CD4-positive, alpha-beta T cell treated with Interleukin-15 for 4 hours (primary cell): ENCODE results near the gene LYPD1.

Experiments used
- DNase-seq: peaks from one replicate; pipeline ENCODE4 v3.0.0-alpha.2; 2020; ENCODE audit warnings: low spot score

LYPD1 gene

DNA sequence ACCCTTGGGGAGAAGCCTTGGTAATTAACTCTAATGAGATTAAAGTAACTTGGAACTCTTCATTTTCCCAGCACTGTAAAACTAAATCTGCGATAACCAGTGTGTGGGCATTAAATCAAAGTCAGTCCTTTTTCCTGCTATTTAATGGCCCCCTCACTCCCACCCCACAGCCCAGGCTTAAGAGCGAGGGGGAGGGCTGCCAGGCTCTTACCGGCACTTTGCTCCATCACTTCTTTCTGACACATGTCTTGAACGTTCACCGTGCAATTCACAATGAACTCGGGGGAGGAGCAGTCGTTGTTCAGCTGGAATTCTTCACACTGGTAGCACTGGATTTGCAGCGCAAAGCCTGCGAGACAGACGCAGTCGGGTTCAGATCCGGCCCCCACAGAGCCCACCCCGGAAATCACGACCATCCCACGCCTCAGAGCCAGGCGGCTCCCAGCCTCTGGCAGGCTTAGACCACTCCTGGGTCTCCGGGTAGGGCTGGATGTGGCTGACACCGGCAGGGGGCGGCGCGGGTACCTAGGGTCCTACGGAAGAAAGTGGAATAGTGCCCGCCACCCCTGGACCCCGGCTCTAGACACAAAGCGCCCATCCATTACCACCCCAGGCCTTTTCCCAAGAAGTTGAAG is 1.7 kb downstream of the LYPD1 start:
- DNase-seq, result no peak

DNA sequence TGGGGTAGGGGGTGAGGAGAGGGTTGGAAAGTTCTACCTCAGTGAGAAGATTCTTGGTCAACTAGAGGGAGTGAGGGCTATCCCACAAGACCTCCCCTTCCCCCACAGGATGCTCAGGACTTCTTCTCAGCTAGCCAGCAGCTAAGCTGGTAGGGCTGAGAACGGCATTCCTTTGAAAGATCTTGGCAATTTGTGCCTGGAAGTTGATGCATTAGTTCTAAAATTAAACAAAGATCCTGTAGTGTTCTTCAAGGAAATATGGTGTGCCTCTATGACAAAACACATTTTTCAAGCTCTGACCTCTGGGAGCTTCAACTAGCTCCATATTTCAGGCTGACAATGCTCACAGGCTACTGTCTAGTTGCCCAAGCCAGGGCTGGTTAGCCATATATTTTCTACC is 2.3 kb downstream of the LYPD1 start:
- DNase-seq, result no peak

DNA sequence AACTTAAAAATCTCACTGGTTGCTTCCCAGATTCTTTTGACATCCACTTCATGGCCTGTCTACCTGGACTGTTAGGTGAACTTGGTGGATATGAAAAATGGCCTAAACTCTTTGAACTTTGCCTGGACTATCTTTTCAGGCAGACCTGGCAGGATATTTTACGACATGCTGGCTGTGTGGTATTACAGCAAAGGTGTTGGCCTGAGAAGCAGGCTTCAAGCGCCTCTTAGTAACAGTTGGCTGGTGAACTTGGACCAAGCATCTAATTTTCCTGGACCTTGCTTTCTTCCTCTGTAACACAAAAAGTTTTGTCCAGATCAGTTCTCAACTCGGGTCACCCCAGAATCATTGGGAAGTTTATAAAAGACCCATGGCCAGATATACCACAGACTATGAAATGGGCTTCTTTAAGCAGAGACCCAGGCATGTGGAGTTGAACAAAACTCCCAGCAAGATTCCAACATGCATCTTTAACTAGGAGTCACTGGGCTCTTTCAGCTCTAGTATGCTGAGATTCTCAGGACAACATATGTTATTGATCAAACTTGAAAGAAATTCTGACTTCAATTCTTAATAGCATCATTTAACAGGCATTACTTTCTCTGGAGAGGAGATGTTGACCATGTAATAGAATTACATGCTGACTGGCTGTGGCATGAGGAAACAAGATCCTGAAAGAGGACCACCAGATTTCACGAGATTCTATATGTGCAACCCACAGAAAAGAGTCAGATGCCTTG is 4.4 kb downstream of the LYPD1 start:
- no peak for DNase-seq

DNA sequence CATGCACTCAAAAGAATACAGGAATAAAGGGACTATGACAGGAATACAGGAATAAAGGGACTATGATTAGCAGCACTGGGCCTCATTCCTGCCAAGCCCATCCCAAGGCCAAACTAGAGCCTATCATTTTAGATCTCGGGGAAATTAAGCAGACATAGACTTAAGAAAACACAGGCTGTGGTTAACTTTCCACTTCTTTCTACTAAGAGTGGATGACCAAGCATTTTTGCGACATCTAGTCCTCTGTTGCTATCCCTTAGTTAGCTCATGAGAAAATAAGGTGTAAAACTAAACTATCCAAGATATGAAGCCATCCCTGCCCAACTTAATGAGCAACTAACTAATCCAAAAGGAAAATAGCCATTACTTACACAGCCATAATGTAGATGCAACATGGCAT is 5.9 kb downstream of the LYPD1 start:
- DNase-seq, result no peak

DNA sequence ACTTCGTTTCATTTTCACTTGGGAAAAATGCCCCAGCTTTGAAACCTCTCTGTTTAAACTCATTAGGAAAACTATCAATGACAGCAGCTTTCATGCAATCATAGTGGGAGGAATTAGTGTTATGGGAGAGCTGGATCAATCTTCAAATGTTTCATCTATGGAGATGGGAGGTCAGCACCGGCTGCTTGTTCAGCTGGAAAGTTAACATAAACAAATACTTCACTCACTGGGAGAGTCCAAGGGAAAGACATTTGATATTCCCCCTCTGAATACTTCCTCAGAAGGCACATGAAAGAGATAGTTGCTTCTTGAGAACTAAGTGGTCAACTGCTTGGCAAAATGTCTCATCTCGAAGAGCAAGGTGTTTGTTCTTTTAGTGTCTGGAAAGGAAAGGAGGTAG is 7.3 kb downstream of the LYPD1 start:
- DNase-seq, result no peak

DNA sequence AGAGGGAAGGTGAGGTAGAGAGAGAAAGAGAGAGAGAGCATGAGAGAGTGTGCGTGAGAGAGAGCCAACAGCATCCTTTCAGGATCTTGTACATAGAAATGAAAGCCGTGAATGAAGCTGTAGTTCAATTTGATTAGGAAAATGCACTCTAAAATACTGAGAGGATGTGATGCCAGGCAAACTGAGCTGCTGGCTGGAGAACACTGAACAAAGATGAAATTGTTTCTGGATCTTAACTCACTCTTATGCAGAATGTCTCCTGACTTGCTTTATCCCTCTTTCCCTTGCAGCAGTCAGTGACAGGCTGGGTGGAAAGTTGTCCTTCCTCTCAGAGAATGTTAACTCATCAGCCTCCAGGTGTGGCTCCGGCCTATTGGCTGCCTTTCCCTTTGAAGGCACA is 10.7 kb downstream of the LYPD1 start:
- DNase-seq, result no peak

DNA sequence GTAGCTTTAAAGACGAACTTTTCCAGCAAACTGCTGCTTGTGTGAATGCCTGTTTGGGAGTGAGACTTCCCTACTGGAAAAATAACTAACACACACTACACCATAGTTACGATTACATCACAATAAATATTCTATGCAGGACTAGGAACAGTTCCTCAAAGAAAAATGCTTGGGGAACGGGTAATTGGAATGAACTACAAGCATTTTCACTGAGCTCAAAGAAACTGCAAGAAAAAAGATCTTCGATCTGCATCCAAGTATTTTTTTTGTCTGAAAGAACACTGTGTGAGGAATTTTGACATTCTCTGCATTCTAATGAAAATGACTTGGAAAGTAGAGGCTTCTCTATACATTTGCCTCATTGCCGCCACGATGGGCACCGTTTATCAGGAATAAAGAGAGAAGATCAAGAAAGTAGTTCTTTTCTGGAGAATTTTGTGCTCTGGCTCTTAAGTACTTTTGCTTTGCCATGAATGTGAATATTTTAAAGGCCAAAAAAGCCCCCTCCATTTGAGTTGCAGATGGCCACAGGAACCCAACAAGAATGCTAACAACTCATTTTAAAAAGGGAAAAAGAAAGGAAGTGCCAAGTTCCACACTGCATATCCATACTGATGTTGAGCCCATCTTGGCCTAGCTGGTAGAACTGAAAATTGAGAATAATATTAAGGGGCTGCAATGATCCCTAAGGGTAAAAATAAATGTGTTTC is 13.6 kb downstream of the LYPD1 start:
- no peak for DNase-seq

DNA sequence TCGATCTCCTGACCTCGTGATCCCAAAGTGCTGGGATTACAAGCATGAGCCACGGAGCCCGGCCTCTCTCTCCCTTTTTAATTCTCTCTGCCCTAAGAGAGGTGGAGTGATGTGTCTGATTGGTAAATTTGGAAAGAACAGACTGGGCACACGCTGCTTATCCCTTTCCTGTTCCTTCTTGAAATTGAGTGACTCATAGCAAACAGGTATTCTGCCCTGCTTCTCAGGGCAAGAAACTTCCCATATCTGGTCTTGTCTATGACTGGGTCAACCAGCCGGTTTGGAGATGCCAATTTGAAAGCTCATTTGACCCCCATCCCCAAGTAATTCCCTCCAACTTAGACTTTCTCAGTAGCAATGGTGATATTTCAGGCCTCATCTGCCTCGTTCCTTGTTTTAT is 15.0 kb downstream of the LYPD1 start:
- DNase-seq, result no peak

DNA sequence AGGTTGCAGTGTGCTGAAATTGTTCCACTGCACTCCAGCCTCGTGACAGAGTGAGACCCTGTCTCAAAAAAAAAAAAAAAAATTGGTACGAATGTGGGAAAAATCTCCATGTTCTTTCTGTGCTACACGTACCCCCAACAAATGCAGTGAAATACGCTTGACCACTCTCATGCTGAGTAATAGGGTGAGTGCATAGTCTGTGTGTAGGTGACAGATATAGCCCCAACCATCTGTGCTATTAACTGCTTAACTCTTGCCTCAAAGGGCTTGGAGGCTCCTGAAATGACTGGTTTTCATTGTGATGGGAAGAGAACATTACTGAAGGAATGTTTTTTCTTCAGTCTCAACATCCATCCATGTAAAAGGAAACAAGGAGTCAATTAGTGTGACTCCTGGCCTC is 15.7 kb downstream of the LYPD1 start:
- no peak for DNase-seq

DNA sequence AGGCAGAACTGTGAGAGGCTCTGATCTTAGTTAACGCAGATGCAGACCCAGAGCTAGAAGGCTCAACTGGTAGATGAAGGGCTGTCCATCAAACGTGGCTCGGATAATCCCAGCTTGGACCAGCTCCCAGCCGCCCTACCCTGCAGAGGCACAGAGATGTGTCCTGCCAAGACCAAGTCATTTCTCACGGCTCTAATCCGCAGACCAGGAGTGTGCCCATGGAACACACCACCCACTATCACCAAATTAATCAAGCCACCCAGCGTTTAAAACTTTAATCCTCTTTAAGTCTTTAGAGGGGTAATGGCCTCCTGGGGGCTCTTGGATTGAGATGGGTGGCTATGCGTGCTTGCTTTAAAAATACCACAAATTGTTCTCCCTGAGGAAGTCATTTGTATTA is 17.5 kb downstream of the LYPD1 start:
- no peak for DNase-seq

DNA sequence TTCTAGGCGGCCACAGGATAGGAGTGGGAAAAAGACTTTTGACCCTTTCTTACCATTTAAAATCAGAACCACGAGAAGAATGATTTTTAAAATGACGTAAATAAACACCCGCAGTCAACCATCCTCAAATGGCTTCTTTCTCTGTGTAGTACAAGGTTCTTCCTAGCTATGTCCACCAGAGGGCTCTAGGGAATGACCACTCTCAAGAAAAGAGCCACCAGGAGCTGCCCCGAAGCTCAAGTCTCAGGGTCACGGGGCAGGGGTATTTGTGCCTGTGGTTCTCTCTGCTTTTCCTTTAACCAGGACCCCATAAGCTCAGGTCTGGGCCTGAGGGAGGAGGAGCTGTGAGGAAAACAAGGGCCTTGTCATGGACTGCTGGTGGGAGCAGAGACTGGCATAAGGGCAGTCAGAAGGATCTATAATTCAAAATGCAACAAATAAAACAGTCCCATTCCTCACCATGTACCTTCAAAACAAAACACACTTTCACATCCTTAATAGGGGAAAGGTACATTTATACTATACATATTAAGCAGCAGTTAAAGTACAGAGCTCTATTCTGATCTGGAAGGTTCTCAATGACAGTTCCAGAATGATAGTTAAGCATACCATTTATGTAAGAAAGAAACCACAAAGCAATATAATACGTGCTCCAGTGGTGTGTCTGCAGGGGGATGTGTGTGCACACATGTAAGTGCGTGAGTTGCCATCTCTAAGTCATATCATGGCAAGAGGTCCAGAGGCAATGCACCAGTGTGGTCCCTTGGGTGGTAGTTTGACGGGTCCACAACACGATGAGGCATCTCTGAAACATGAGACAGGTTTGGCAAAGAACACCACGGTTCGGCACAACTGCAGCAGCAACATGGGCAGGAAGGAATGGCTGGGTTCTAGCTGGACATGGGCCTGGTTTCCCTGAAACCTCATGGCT is 18.6 kb downstream of the LYPD1 start:
- no peak for DNase-seq

DNA sequence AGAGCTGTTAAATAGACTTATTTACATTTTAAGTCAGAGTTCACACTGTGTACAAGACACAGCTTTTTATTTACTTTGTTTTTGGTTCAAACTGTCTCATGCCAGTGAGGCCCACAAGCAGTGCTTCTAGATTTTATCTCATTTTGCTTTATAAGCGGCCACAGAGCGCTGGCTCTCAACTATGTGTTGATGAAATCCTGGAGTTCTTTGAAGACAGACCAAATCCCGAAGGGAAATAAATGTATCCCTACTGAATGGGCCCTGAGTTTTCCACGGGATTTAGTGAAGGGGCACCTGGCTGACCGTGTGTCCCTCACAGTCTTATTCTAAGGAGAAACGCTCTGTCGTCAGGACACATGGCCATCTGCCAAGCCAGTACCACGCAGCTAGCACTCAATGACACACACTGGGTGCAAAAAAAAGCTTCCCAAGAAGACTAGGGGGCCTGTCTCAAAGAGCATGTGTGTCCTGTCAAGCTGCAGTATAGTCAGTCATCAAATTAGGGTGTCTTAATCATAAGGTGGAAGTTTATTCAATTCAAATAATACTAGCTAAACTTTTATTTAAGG is 23.4 kb downstream of the LYPD1 start:
- no peak for DNase-seq

DNA sequence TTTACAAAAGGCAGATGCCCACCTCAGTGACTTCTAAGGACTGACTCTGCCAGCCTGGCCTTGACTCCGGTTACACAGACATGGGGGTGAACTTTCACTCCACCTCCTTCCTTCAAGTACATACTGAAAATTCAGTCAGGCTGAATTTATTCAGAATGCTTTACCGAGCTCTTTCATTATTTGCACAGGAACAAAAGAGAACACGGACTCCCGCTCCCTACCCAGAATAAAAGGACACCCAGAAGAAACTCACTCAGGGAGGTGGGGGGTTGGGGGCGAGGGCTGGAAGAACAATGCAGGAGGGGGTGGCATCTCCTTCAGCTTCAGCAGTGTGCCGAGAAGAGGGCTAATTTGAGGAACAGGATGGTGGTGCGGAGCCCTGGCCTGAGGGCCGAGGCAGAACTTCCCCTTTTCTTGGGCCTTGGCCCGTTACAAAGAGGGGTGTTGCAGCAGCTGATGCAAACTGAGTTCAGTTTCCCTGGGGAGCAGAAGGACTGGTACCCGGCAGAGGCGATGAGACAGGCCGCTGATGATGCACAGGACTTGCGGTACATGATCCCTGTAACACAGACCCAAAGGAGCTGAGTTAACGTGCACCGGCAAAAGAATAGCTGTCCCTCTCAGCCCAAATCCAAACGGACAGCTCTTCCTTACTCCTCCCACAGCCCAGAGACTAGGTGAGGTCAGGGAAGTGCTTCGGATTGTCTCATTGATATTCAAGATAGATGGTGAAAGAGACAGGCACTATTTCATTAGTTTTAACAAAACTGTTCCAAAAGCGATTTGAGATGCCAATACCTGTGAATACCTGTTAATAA is 24.1 kb downstream of the LYPD1 start:
- no peak for DNase-seq

DNA sequence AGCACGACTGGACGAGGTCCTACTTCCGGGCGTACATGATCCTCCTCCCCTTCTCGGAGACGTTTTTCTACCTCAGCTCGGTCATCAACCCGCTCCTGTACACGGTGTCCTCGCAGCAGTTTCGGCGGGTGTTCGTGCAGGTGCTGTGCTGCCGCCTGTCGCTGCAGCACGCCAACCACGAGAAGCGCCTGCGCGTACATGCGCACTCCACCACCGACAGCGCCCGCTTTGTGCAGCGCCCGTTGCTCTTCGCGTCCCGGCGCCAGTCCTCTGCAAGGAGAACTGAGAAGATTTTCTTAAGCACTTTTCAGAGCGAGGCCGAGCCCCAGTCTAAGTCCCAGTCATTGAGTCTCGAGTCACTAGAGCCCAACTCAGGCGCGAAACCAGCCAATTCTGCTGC is 24.8 kb downstream of the LYPD1 start:
- no peak for DNase-seq

DNA sequence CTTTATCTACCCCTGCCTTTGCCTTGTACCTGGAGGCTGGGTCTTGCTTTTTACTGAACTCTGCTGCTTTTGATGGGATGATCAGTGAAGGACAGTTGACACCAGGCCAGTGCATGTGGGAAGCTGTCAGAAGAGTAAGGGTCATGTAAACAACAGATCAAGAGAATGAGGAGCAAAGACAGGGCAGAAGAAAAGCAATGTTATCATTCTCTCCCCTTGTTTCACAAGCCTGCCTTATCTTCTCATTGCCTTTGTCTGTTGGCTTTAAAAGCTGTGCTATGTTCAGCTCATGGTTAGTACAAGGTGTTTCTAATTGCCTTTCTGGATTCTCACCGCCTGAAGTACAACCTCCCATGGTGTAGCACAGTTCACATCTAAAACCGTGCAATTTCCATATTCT is 27.6 kb downstream of the LYPD1 start:
- no peak for DNase-seq

DNA sequence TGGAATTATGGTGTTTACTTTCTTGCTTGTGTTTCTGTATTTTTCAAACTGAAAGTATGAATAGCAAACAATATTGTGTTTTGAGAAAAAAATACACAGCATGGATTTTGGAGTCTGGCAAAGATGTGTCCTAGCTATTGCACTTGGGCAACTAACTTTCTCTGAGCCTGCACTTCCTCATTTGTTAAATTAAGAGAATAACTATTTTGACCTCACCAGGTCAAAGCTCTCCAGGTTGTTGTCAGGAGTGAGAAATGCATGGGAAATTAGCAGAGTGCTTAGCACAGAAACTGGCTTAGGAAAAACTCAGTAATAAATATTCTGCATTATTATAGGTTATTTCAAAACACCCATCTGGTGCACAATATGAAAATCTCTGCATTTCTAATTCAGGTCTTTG is 28.2 kb downstream of the LYPD1 start:
- no peak for DNase-seq

DNA sequence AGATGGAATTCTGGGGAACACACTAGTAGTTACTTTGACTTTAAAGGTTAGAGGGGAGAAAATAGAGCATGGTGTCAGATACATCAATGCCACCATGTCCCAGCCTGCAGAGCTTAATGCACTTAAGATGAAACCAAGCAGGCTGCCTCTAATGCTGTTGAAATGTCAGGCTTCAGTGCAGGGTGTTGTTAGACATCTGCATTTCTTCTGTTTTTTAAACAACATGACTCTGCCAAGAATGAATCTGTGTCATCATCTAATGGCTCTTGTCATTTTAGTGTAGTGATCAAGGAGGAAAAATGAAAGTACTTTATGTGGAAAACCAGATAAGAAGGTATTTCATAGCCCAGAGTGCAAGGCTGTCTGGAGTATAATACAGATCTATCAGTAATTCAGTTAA is 29.9 kb downstream of the LYPD1 start:
- no peak for DNase-seq

DNA sequence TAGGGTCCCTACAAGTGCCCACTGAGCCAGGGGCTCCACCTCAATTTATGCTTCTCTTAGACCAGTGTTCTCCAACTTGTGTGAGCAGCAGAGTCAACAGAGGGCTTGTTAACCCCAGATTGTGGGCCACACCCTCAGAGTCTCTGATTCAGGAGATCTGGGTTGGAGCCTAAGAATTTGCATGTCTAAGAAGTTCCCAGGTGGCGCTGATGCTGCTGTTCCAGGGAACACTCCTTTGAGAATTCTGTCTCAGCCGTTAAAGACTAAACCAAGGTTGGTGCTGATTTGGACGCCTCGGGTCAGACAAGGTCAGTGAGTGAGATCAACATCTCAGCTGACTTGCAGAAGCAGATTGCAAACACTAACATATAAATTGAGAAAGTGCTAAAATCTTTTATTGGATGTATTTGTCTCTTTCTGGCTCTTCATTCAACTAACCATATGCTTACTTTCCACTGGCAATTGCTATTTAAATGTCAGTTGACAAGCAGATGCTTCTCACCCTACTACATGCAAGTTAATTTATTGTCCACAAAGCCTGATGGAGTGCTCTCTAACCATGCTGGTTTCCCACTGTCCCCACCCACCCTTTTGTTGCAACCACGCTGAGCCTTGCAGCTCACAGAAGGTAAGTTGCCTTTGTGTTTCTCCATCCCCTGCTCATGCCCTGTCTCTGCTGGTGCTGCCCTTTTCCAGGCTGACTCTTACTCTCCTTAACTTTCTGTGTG is 31.5 kb downstream of the LYPD1 start:
- no peak for DNase-seq

DNA sequence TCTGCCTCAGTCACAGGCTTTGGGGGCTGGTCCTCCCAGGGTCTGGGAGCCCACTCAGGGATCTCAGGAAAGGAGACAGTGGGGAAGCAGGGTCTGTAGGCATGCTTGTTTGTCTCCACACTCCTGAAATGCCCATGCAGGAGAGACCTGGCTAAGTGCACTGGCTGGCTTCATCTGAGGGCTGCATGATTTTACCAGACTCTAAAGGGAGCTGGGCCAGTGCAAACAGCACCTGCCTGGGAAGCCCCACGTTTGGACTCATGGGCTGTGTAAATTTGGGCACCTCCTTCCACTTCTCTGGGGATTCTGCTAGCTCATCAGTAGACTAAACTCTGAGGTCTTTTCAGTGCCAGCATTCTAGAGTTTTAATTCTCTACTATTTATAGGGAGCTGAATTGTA is 33.7 kb downstream of the LYPD1 start:
- DNase-seq, result no peak

DNA sequence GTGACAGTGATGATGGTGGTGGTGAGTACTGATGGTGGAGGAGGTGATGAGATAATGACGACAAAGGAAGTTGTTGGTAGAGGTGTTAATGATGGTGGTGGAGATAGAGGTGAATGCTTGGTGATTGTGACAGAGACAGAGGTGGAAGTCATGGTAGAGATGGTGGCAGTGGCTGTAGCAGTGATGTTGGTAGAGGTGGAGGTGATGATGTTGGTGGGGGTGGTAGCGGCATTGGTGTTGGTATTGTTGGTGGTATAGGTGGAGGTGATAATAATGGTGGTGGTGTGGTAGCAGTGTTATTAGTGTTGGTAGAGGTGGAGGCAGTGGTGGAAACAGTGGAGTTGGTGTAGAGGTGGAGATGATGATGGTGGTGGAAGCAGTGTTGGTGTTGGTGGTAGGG is 36.4 kb downstream of the LYPD1 start:
- DNase-seq, result no peak
